Thyroid gland (tissue), 4 donors: ENCODE results near the gene CLCA1. TPM values are rescaled to one million over a fixed set of nuclear protein-coding genes. Genes with fewer than 3 reads are reported as not detected.
"Not testable (repeated sequence)": the region's sequence is repeated elsewhere in the genome, so short reads cannot be mapped to it uniquely, and the experiment has no call there.

Experiments
- DNase-seq, 2 donors: peaks; one replicate each; pipeline ENCODE4 v3.0.0-alpha.2; 2019
- H3K27ac ChIP-seq, 3 donors: fragments of 200-600 bp; sonication (generic); 1 replicate in 2 of 3; 2 replicates in 1 of 3; pipeline ENCODE4 v1.5.1; 2016 to 2019; ENCODE audit warnings: mild to moderate bottlenecking in 1 of 3, moderate library complexity in 1 of 3
- H3K27me3 ChIP-seq: fragments of 200-600 bp; sonication (generic); one replicate; pipeline ENCODE4 v1.5.1; 2019
- H3K36me3 ChIP-seq, 2 donors: fragments of 200-600 bp; sonication (generic); one replicate each; pipeline ENCODE4 v1.5.1; 2016 to 2019
- H3K4me1 ChIP-seq, 2 donors: fragments of 200-600 bp; sonication (generic); one replicate each; pipeline ENCODE4 v1.5.1; 2017 to 2019
- H3K4me3 ChIP-seq, 3 donors: fragments of 200-600 bp; sonication (generic); replicated peaks in 1 of 3; 1 replicate in 2 of 3; 2 replicates in 1 of 3; pipeline ENCODE4 v1.5.1; 2016; ENCODE audit warnings: mild to moderate bottlenecking in 1 of 3
- H3K9me3 ChIP-seq: fragments of 200-600 bp; sonication (generic); one replicate; pipeline ENCODE4 v1.5.1; 2017
- POLR2A ChIP-seq, 2 donors: fragments of 450-650 bp; IDR thresholded peaks; one replicate each; pipeline ENCODE4 v1.6.1; 2017; ENCODE audit warnings: antibody characterized with exemption in 2 of 2, mild to moderate bottlenecking in 2 of 2, moderate library complexity in 1 of 2
- WGBS, 2 donors: methylation state at CpG; one replicate each; pipeline ENCODE4 v1.1.5; 2017; 5-methylcytosine and 5-hydroxymethylcytosine counted together
- intact Hi-C: fragments of 100-400 bp; cut with DNase I; formaldehyde crosslinking; loops from one replicate; pipeline ENCODE4 v1.15.1; 2023
- total RNA-seq, 4 donors: library from RNA; depleted of rRNA; stranded (reverse); fragments of >200 nt; gene quantifications; one replicate each; pipeline ENCODE4 v1.2.3, GENCODE V29; 2016
- TF ChIP-seq, protein P1 (sequence below), 6 experiments: fragments of 200-600 bp in 3 of 6; fragments of 450-650 bp in 3 of 6; sonication (generic) in 3 of 6; IDR thresholded peaks; one replicate each; pipeline ENCODE4 v1.5.1; 2016 to 2019; ENCODE audit warnings: antibody characterized with exemption in 6 of 6, mild to moderate bottlenecking in 2 of 6, inconsistent platforms in 1 of 6, moderate library complexity in 1 of 6

CLCA1 gene
- total RNA-seq, 4 donors from 2014 or later, result not detected

DNA sequence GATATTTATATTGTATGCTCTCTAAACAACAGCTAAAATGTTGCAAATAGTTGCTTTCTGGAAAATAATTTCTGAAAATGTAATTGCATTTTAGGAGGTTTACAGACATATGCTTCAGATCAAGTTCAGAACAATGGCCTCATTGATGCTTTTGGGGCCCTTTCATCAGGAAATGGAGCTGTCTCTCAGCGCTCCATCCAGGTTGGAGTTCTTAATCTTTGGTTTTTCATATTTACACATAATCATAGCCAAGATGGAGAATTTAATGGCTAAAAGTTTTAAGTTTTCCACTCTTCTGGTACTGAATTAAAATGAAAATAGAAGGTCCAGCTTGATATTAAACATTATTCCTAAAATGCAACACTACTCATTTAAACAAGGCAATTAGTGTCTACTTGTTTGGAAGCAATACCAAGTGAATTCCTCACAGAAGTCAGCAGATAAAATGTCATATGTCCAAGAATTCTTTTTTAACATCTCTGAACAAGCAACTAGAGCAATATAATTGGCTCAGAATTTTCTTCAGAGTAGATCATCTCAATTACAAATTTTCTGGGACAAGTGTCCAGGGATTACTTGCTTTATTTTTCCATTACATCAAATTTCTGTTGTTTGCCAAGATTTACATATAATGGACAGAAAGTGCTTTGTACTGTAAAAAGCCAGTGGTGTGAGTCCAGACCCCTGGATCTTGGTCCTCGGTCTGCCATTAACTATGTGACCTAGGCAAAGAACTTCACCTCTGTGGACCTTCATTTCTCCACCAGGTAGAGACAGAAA is 22.6 kb downstream of the CLCA1 start:
- Histone ChIP-seq H3K4me1 (no peaks in the 10 kb centered on the region), H3K27me3 (no peaks in the 10 kb centered on the region), H3K4me3 (no peak overlapping the region), H3K9me3 (no peaks in the 10 kb centered on the region), H3K27ac (no peak overlapping the region), H3K36me3 (no peaks in the 10 kb centered on the region)
- DNase-seq, result no peak
- 83 to 87% methylated on average over 2 of the region's 2 CpGs for WGBS, 2 donors
- intact Hi-C loops, result loop anchor here (10.0 kb wide), 1 partner anchor 117 kb away; no protein-coding TSS in a partner anchor
- TF ChIP-seq POLR2A (IDR thresholded peaks at IDR 0.05), result no peak
- TF ChIP-seq, protein P1, sequence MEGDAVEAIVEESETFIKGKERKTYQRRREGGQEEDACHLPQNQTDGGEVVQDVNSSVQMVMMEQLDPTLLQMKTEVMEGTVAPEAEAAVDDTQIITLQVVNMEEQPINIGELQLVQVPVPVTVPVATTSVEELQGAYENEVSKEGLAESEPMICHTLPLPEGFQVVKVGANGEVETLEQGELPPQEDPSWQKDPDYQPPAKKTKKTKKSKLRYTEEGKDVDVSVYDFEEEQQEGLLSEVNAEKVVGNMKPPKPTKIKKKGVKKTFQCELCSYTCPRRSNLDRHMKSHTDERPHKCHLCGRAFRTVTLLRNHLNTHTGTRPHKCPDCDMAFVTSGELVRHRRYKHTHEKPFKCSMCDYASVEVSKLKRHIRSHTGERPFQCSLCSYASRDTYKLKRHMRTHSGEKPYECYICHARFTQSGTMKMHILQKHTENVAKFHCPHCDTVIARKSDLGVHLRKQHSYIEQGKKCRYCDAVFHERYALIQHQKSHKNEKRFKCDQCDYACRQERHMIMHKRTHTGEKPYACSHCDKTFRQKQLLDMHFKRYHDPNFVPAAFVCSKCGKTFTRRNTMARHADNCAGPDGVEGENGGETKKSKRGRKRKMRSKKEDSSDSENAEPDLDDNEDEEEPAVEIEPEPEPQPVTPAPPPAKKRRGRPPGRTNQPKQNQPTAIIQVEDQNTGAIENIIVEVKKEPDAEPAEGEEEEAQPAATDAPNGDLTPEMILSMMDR (IDR thresholded peaks at IDR 0.05), result no peak

DNA sequence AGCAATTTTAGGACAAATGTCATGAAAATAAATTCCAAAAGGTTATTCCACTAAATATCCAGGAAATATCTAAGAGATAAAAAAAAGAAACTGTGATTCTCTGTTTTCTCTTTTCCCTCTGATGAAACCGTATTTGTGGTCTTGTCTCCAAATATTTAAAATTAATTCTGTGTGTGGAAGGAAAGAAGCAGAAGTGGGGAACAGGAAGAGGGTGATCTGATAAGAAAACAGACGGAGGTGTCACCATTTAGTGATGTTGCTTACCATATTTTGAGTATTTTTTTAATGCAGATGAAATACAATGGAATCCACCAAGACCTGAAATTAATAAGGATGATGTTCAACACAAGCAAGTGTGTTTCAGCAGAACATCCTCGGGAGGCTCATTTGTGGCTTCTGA is 29.6 kb downstream of the CLCA1 start:
- no peaks in the 10 kb centered on the region for H3K9me3 ChIP-seq
- H3K4me3 ChIP-seq, result no peak overlapping the region
- WGBS, 2 donors, result 85 to 91% methylated on average over 3 of the region's 3 CpGs
- H3K27me3 ChIP-seq, result no peaks in the 10 kb centered on the region
- no peaks in the 10 kb centered on the region for H3K36me3 ChIP-seq
- intact Hi-C loops, result loop anchor here (10.0 kb wide), 1 partner anchor 123 kb away; no protein-coding TSS in a partner anchor
- TF ChIP-seq, protein P1 (IDR thresholded peaks at IDR 0.05), result no peak
- no peak for TF ChIP-seq POLR2A (IDR thresholded peaks at IDR 0.05)
- peaks cover 0 to 5% of the 10 kb centered on the region in 2 donors for H3K4me1 ChIP-seq
- DNase-seq, result no peak
- no peak overlapping the region for H3K27ac ChIP-seq

DNA sequence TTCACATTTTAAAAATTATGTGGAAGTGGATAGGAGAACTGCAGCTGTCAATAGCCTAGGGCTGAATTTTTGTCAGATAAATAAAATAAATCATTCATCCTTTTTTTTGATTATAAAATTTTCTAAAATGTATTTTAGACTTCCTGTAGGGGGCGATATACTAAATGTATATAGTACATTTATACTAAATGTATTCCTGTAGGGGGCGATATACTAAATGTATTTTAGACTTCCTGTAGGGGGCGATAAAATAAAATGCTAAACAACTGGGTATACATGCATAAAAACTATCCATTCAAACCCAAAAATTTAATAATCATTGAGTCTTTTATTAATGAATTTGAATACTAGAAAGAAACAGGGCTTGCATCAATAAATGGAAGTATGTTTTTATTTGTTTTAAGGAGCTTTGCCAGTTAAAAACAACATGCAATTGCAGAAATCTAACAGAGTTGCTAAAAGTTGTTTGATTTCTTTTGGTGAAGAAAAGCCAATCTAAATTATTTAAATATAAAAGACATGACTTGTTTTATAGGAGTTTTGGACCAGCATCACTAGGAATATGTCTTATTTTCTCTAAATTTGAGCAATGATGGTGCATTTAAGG is 31.4 kb downstream of the CLCA1 start:
- no peak for TF ChIP-seq POLR2A (IDR thresholded peaks at IDR 0.05)
- TF ChIP-seq, protein P1 (IDR thresholded peaks at IDR 0.05), result peak; percentile 44 to 86 (median 76)
- WGBS, 2 donors, result 13 to 21% methylated on average over 3 of the region's 3 CpGs
- intact Hi-C loops, result loop anchor here (10.0 kb wide), 1 partner anchor 125 kb away; no protein-coding TSS in a partner anchor
- no peak overlapping the region for H3K4me3 ChIP-seq
- H3K27me3 ChIP-seq, result no peaks in the 10 kb centered on the region
- no peaks in the 10 kb centered on the region for H3K9me3 ChIP-seq
- no peak overlapping the region for H3K27ac ChIP-seq
- no peak for DNase-seq
- peaks cover 0 to 14% of the 10 kb centered on the region in 2 donors for H3K4me1 ChIP-seq
- no peaks in the 10 kb centered on the region for H3K36me3 ChIP-seq

DNA sequence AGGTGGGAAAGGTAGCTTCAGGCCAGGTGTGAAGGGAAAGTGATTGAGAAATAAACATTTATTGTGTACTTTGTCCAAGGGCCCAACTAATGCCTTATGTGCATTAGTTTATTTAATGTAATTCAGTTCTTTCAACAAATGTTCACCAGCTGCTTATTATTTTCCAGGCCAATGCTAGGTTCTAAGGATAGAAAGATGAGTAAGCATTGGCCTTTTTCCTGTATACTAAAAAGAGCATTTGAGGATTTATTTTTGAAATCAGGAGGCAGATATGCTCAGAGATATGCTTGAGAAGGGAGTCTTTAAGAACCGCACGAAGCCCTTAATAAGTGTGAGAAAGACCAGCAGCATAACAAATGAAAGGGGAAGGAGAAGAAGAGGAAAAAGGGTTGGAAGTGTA is 32.0 kb downstream of the CLCA1 start:
- TF ChIP-seq, protein P1 (IDR thresholded peaks at IDR 0.05), result no peak
- no peak for TF ChIP-seq POLR2A (IDR thresholded peaks at IDR 0.05)
- peaks cover 0 to 14% of the 10 kb centered on the region in 2 donors for H3K4me1 ChIP-seq
- no peaks in the 10 kb centered on the region for H3K9me3 ChIP-seq
- no peak overlapping the region for H3K27ac ChIP-seq
- no peak for DNase-seq
- 82 to 85% methylated on average over 2 of the region's 2 CpGs for WGBS, 2 donors
- intact Hi-C loops, result no loop called here
- no peak overlapping the region for H3K4me3 ChIP-seq
- H3K36me3 ChIP-seq, result no peaks in the 10 kb centered on the region
- H3K27me3 ChIP-seq, result no peaks in the 10 kb centered on the region

DNA sequence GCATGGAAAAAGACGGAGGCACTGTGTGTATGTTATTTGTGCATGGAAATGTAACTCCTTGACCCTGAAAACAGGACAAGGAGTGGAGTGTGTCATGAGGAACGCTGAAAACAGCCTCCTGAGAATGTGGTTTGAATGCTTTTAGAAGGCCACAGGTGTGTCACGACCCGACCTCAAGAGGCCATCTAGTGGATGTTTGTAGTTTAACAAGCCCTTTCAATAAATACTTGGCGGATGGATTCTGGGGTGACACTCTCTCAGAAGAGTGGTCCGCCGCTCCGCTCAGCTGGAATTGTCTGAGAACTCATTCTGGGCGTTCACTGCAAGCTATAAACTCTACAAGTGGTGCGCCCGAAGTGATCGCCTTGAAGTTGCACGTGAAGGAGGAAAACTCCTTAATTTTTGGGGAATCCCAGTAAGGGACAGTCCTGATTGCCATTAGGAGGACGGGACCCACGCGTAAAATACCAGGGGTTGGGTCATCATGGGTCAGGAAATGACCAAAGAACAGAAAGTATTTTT is 33.5 kb downstream of the CLCA1 start:
- Histone ChIP-seq H3K27ac (peak overlapping the region in 2 of 3 donors; percentile 78 to 91), H3K4me1 (peaks cover 0 to 14% of the 10 kb centered on the region in 2 donors), H3K4me3 (peak overlapping the region in 2 of 3 donors; percentile 16 to 28)
- TF ChIP-seq, protein P1 (IDR thresholded peaks at IDR 0.05), result peak; percentile 26 to 66 (median 56)
- 19 to 30% methylated on average over 16 of the region's 16 CpGs for WGBS, 2 donors
- H3K36me3 ChIP-seq, intact Hi-C loops, H3K9me3 ChIP-seq, H3K27me3 ChIP-seq: not testable (repeated sequence)
- DNase-seq, result peak; percentile 52 to 68
